Mesothelial cell of epicardium (in vitro differentiated cells): ENCODE results near the gene SVOP. TPM values are rescaled to one million over a fixed set of nuclear protein-coding genes. Genes with fewer than 3 reads are reported as not detected.

Source experiments
- DNase-seq, 2 experiments: peaks; one replicate each; pipeline ENCODE4 v3.0.0; 2021; ENCODE audit warnings: low spot score in 2 of 2; ENCODE audit not compliant: unreplicated experiment in 2 of 2
- H3K27ac Mint-ChIP-seq: 2 replicates; pipeline ENCODE4 v1.8.0; 2021; ENCODE audit warnings: mixed read lengths
- H3K27me3 Mint-ChIP-seq: 2 replicates; pipeline ENCODE4 v1.8.0; 2021; ENCODE audit warnings: low read depth, mixed read lengths
- H3K36me3 Mint-ChIP-seq: 2 replicates; pipeline ENCODE4 v1.8.0; 2021; ENCODE audit warnings: mixed read lengths
- H3K4me1 Mint-ChIP-seq: 2 replicates; pipeline ENCODE4 v1.8.0; 2021; ENCODE audit warnings: mixed read lengths
- H3K4me3 Mint-ChIP-seq: 2 replicates; pipeline ENCODE4 v1.8.0; 2021; ENCODE audit warnings: mild to moderate bottlenecking, moderate library complexity, mixed read lengths
- H3K9me3 Mint-ChIP-seq: 2 replicates; pipeline ENCODE4 v1.8.0; 2021; ENCODE audit warnings: mixed read lengths
- CTCF ChIP-seq: fragments of 200-600 bp; sonication (generic); IDR thresholded peaks from one replicate; pipeline ENCODE4 v1.5.0; 2021; ENCODE audit warnings: antibody characterized with exemption; ENCODE audit not compliant: unreplicated experiment
- total RNA-seq: library from RNA; stranded (reverse); gene quantifications from 3 replicates; pipeline ENCODE4 v1.2.1, GENCODE V29; 2021

Gene SVOP
- total RNA-seq, 1 donor from 2014 or later = not detected

- TF ChIP-seq CTCF = no peak
- peaks cover 21% of the 10 kb centered on the region for H3K9me3 Mint-ChIP-seq
These were observed 73.8 kb downstream of the SVOP start for GRCh38 chr12:108947097-108947496.

GRCh38 chr12:108940138-108940537 is 80.7 kb downstream of the SVOP start:
- no peak overlapping the region for H3K27ac Mint-ChIP-seq
- H3K27me3 Mint-ChIP-seq = peaks cover 18% of the 10 kb centered on the region
- no peaks in the 10 kb centered on the region for H3K9me3 Mint-ChIP-seq
- no peak for TF ChIP-seq CTCF
- H3K4me3 Mint-ChIP-seq = no peak overlapping the region
- DNase-seq = no peak
- no peaks in the 10 kb centered on the region for H3K36me3 Mint-ChIP-seq
- no peaks in the 10 kb centered on the region for H3K4me1 Mint-ChIP-seq

More at GRCh38 chr12:108947097-108947496, 73.8 kb downstream of the SVOP start:
- H3K4me3 Mint-ChIP-seq = no peak overlapping the region
- H3K27ac Mint-ChIP-seq = no peak overlapping the region
- H3K27me3 Mint-ChIP-seq = peaks cover 1% of the 10 kb centered on the region
- no peaks in the 10 kb centered on the region for H3K36me3 Mint-ChIP-seq
- DNase-seq = no peak
- no peaks in the 10 kb centered on the region for H3K4me1 Mint-ChIP-seq

GRCh38 chr12:108939594-108939993 is 81.3 kb downstream of the SVOP start:
- Mint-ChIP-seq H3K27me3 (peaks cover 20% of the 10 kb centered on the region), H3K4me1 (no peaks in the 10 kb centered on the region), H3K36me3 (no peaks in the 10 kb centered on the region), H3K9me3 (no peaks in the 10 kb centered on the region), H3K4me3 (no peak overlapping the region), H3K27ac (no peak overlapping the region)
- DNase-seq = no peak
- no peak for TF ChIP-seq CTCF

GRCh38 chr12:108938247-108938924 is 82.5 kb downstream of the SVOP start:
- Mint-ChIP-seq H3K9me3 (no peaks in the 10 kb centered on the region), H3K27me3 (peaks cover 22% of the 10 kb centered on the region), H3K4me3 (no peak overlapping the region), H3K4me1 (no peaks in the 10 kb centered on the region), H3K27ac (no peak overlapping the region), H3K36me3 (no peaks in the 10 kb centered on the region)
- TF ChIP-seq CTCF = no peak
- DNase-seq = no peak

- H3K27ac Mint-ChIP-seq = no peak overlapping the region
- H3K4me3 Mint-ChIP-seq = no peak overlapping the region
- peaks cover 22% of the 10 kb centered on the region for H3K27me3 Mint-ChIP-seq
- H3K4me1 Mint-ChIP-seq = peaks cover 3% of the 10 kb centered on the region
- no peak for TF ChIP-seq CTCF
- DNase-seq = no peak
- H3K9me3 Mint-ChIP-seq = no peaks in the 10 kb centered on the region
- no peaks in the 10 kb centered on the region for H3K36me3 Mint-ChIP-seq
These were observed 85.6 kb downstream of the SVOP start for GRCh38 chr12:108935159-108935763.
